ENCODE data around the gene UXT. TPM values are rescaled to one million over a fixed set of nuclear protein-coding genes. Genes with fewer than 3 reads are reported as not detected.

UXT gene
- total RNA-seq, 5 donors from 2014 or later (not counting 1 experiment from before 2014, with no cell fraction given): 155 to 186 (median 178) TPM

- ATAC-seq (replicated peaks in 1 of 4) (no peak), DNase-seq (no peak)
- no peaks in the 10 kb centered on the region for H3K9me3 ChIP-seq
- H3K27ac ChIP-seq (ENCODE audit: low read length): no peak overlapping the region
- no peaks in the 10 kb centered on the region for H3K27me3 ChIP-seq (replicated peaks in 1 of 2; ENCODE audit: control insufficient read depth in 2 of 2, extremely low read depth in 1 of 2, insufficient read depth in 2 of 2, low read length in 1 of 2)
- Mint-ChIP-seq H3K9me3 (no peaks in the 10 kb centered on the region), H3K36me3 (peaks cover 9% of the 10 kb centered on the region), H3K27ac (no peak overlapping the region), H3K4me1 (peaks cover 23 to 34% (median 23%) of the 10 kb centered on the region in 3 donors), H3K27me3 (no peaks in the 10 kb centered on the region), H3K4me3 (no peak overlapping the region)
- WGBS (ENCODE audit: insufficient coverage): 91% methylated on average over 10 of the region's 14 CpGs
- peaks cover 0 to 42% of the 10 kb centered on the region in 2 experiments for H3K4me1 ChIP-seq (ENCODE audit: control insufficient read depth in 1 of 2, extremely low read depth in 1 of 2, insufficient read depth in 2 of 2, low read length in 2 of 2)
- peaks cover 0 to 25% of the 10 kb centered on the region in 2 donors for H3K36me3 ChIP-seq (ENCODE audit: control insufficient read depth in 2 of 2, extremely low read depth in 1 of 2, insufficient read depth in 1 of 2, low read length in 1 of 2)
- no peak overlapping the region for H3K4me3 ChIP-seq (ENCODE audit: control insufficient read depth in 1 of 2, extremely low read depth in 1 of 2, low read length in 1 of 2)
- ChIA-PET POLR2A (no interaction called here), CTCF (no interaction called here)
These were observed 25.0 kb downstream of the UXT start for GRCh38 chrX:47633689-47634590.

DNA sequence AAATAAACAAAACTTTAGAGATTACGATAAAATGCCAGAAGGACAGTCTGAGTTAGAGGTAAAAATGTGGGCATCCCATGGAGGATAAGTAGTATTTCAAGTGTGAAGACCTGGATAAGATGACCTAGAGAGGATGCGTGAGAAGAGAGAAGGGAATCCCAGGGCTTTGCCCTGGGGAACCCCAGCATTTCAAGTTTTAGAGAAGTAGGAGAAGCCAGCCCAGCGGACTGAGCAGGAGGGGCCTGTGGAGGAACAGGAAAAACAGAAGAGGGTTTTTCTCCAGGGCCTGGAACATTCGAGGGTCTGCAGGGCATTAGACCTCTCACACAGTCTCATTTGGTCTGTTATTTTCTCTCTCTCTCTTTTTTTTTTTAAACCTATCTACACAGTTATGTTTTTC is 26.3 kb downstream of the UXT start:
- peaks cover 0 to 49% of the 10 kb centered on the region in 2 experiments for H3K4me1 ChIP-seq (ENCODE audit: control insufficient read depth in 1 of 2, extremely low read depth in 1 of 2, insufficient read depth in 2 of 2, low read length in 2 of 2)
- WGBS (ENCODE audit: insufficient coverage): no CpG with 5 or more reads among the region's 4 CpGs
- no peak for DNase-seq

GRCh38 chrX:47631676-47632075 is 27.3 kb downstream of the UXT start:
- Mint-ChIP-seq H3K27ac (no peak overlapping the region), H3K36me3 (no peaks in the 10 kb centered on the region), H3K27me3 (no peaks in the 10 kb centered on the region), H3K4me1 (peaks cover 18 to 27% (median 23%) of the 10 kb centered on the region in 3 donors), H3K9me3 (no peaks in the 10 kb centered on the region), H3K4me3 (no peak overlapping the region)
- DNase-seq (no peak), ATAC-seq (replicated peaks in 1 of 4) (no peak)
- ChIA-PET CTCF (interaction anchor here in 1 of 2 donors (0.7 kb wide), 1 partner anchor 133 kb away, joined by 7 read pairs; no protein-coding TSS in a partner anchor), POLR2A (no interaction called here)
- H3K27ac ChIP-seq (ENCODE audit: low read length): no peak overlapping the region
- no peaks in the 10 kb centered on the region for H3K27me3 ChIP-seq (replicated peaks in 1 of 2; ENCODE audit: control insufficient read depth in 2 of 2, extremely low read depth in 1 of 2, insufficient read depth in 2 of 2, low read length in 1 of 2)
- H3K4me3 ChIP-seq (ENCODE audit: control insufficient read depth in 1 of 2, extremely low read depth in 1 of 2, low read length in 1 of 2): no peak overlapping the region
- no CpG with 5 or more reads among the region's 5 CpGs for WGBS (ENCODE audit: insufficient coverage)
- peaks cover 0 to 8% of the 10 kb centered on the region in 2 donors for H3K36me3 ChIP-seq (ENCODE audit: control insufficient read depth in 2 of 2, extremely low read depth in 1 of 2, insufficient read depth in 1 of 2, low read length in 1 of 2)
- peaks cover 0 to 43% of the 10 kb centered on the region in 2 experiments for H3K4me1 ChIP-seq (ENCODE audit: control insufficient read depth in 1 of 2, extremely low read depth in 1 of 2, insufficient read depth in 2 of 2, low read length in 2 of 2)
- H3K9me3 ChIP-seq: no peaks in the 10 kb centered on the region

More for the DNA sequence above, 26.3 kb downstream of the UXT start:
- POLR2A ChIA-PET: no interaction called here
- no peaks in the 10 kb centered on the region for H3K9me3 ChIP-seq
- H3K27ac Mint-ChIP-seq: peak overlapping the region; percentile 50 to 76
- CTCF ChIA-PET: no interaction called here
- peaks cover 3% of the 10 kb centered on the region for H3K36me3 Mint-ChIP-seq
- H3K4me3 ChIP-seq (ENCODE audit: control insufficient read depth in 1 of 2, extremely low read depth in 1 of 2, low read length in 1 of 2): no peak overlapping the region
- H3K27me3 Mint-ChIP-seq: no peaks in the 10 kb centered on the region
- H3K27ac ChIP-seq (ENCODE audit: low read length): no peak overlapping the region
- H3K9me3 Mint-ChIP-seq: no peaks in the 10 kb centered on the region
- H3K27me3 ChIP-seq (replicated peaks in 1 of 2; ENCODE audit: control insufficient read depth in 2 of 2, extremely low read depth in 1 of 2, insufficient read depth in 2 of 2, low read length in 1 of 2): no peaks in the 10 kb centered on the region
- H3K4me1 Mint-ChIP-seq: peaks cover 22 to 33% (median 29%) of the 10 kb centered on the region in 3 donors
- no peak overlapping the region for H3K4me3 Mint-ChIP-seq
- ATAC-seq (replicated peaks in 1 of 4): no peak
- H3K36me3 ChIP-seq (ENCODE audit: control insufficient read depth in 2 of 2, extremely low read depth in 1 of 2, insufficient read depth in 1 of 2, low read length in 1 of 2): peaks cover 0 to 12% of the 10 kb centered on the region in 2 donors

- ATAC-seq (replicated peaks in 1 of 4) (peak; percentile 81 to 91 (median 86)), DNase-seq (peak in 3 of 35 experiments; percentile 4 to 31 (median 30))
- Mint-ChIP-seq H3K36me3 (no peaks in the 10 kb centered on the region), H3K27me3 (no peaks in the 10 kb centered on the region), H3K27ac (peak within 1 kb of the TSS; percentile 93 to 97), H3K9me3 (no peaks in the 10 kb centered on the region), H3K4me1 (peaks cover 16 to 30% (median 26%) of the 10 kb centered on the region in 3 donors), H3K4me3 (peak within 1 kb of the TSS; percentile 82 to 88 (median 83))
- Histone ChIP-seq H3K4me1 (ENCODE audit: control insufficient read depth in 1 of 2, extremely low read depth in 1 of 2, insufficient read depth in 2 of 2, low read length in 2 of 2) (peaks cover 0 to 37% of the 10 kb centered on the region in 2 experiments), H3K9me3 (no peaks in the 10 kb centered on the region), H3K4me3 (ENCODE audit: control insufficient read depth in 1 of 2, extremely low read depth in 1 of 2, low read length in 1 of 2) (peak within 1 kb of the TSS; percentile 34 to 48), H3K36me3 (ENCODE audit: control insufficient read depth in 2 of 2, extremely low read depth in 1 of 2, insufficient read depth in 1 of 2, low read length in 1 of 2) (peaks cover 0 to 2% of the 10 kb centered on the region in 2 donors), H3K27me3 (replicated peaks in 1 of 2; ENCODE audit: control insufficient read depth in 2 of 2, extremely low read depth in 1 of 2, insufficient read depth in 2 of 2, low read length in 1 of 2) (no peaks in the 10 kb centered on the region), H3K27ac (ENCODE audit: low read length) (peak within 1 kb of the TSS; percentile 38)
- POLR2A ChIA-PET: no interaction called here
- CTCF ChIA-PET: interaction anchor here in 1 of 2 donors (0.8 kb wide), 1 partner anchor 106 kb away, joined by 4 read pairs; no protein-coding TSS in a partner anchor
- no CpG with 5 or more reads among the region's 14 CpGs for WGBS (ENCODE audit: insufficient coverage)
These were observed 29.4 kb downstream of the UXT start, which contains the start of gene CFP for GRCh38 chrX:47629419-47630200. Gene CFP (minus strand): TSS chrX:47629930. CDS start chrX:47629844, 86 bp downstream.

DNA sequence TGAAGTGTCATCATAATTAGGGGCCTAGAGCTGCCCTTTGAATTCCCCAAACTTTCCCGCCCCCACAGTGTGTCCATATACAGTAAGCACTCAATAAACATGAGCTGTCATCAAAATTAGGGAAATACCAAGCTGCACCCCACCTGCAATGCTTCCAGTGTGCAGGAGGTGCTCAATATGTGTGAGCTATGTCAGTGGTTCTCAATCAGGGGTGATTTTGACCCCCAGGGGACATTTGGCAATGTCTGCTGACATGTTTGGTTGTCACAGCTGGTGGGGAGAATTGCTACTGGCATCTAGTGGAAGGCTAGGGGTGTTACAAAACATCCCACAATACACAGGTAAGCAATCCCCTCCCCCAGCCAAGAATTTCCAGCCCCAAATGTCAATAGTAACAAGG is 30.0 kb downstream of the UXT start:
- CTCF ChIA-PET: interaction anchor here in 1 of 2 donors (0.8 kb wide), 1 partner anchor 105 kb away, joined by 4 read pairs; no protein-coding TSS in a partner anchor
- Histone ChIP-seq H3K9me3 (no peaks in the 10 kb centered on the region), H3K4me1 (ENCODE audit: control insufficient read depth in 1 of 2, extremely low read depth in 1 of 2, insufficient read depth in 2 of 2, low read length in 2 of 2) (peaks cover 0 to 34% of the 10 kb centered on the region in 2 experiments), H3K27ac (ENCODE audit: low read length) (no peak overlapping the region), H3K4me3 (ENCODE audit: control insufficient read depth in 1 of 2, extremely low read depth in 1 of 2, low read length in 1 of 2) (peak overlapping the region in 1 of 2 donors; percentile 34), H3K36me3 (ENCODE audit: control insufficient read depth in 2 of 2, extremely low read depth in 1 of 2, insufficient read depth in 1 of 2, low read length in 1 of 2) (no peaks in the 10 kb centered on the region), H3K27me3 (replicated peaks in 1 of 2; ENCODE audit: control insufficient read depth in 2 of 2, extremely low read depth in 1 of 2, insufficient read depth in 2 of 2, low read length in 1 of 2) (no peaks in the 10 kb centered on the region)
- Mint-ChIP-seq H3K9me3 (no peaks in the 10 kb centered on the region), H3K4me1 (peaks cover 19 to 31% (median 29%) of the 10 kb centered on the region in 3 donors), H3K27me3 (no peaks in the 10 kb centered on the region), H3K36me3 (no peaks in the 10 kb centered on the region), H3K27ac (peak overlapping the region; percentile 90 to 97), H3K4me3 (peak overlapping the region; percentile 82 to 88 (median 83))
- peak; percentile 20 to 54 (median 37) for ATAC-seq (replicated peaks in 1 of 4)
- WGBS (ENCODE audit: insufficient coverage): no CpG with 5 or more reads among the region's 1 CpG
- POLR2A ChIA-PET: no interaction called here
- peak in 2 of 35 experiments; percentile 15 to 33 for DNase-seq

DNA sequence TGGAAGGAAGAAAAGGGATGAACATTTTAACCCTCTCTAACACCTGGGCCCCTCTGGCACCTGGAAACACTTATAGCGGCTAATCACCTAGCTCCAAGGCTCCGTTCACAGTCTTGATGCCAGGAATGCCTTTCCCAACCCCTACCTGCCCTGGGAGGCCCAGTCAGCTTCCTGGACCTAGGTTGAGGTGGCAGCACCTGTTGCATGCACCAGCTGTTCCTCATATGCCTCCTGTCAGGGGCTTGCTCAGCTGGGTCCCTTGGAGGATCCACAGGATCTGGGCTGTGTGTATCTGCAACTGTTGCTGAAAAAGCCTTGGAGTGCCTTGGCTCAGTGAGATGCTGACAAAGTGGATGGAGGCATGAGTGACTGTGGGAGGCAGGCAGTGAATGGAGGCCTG is 33.6 kb downstream of the UXT start:
- Mint-ChIP-seq H3K9me3 (no peaks in the 10 kb centered on the region), H3K27me3 (peaks cover 0 to 10% of the 10 kb centered on the region in 2 donors), H3K36me3 (no peaks in the 10 kb centered on the region), H3K4me1 (peaks cover 22 to 33% (median 28%) of the 10 kb centered on the region in 3 donors), H3K4me3 (peak overlapping the region in 1 of 3 donors; percentile 14), H3K27ac (peak overlapping the region in 1 of 2 donors; percentile 14)
- Histone ChIP-seq H3K27me3 (replicated peaks in 1 of 2; ENCODE audit: control insufficient read depth in 2 of 2, extremely low read depth in 1 of 2, insufficient read depth in 2 of 2, low read length in 1 of 2) (peaks cover 0 to 6% of the 10 kb centered on the region in 2 experiments), H3K4me3 (ENCODE audit: control insufficient read depth in 1 of 2, extremely low read depth in 1 of 2, low read length in 1 of 2) (no peak overlapping the region), H3K4me1 (ENCODE audit: control insufficient read depth in 1 of 2, extremely low read depth in 1 of 2, insufficient read depth in 2 of 2, low read length in 2 of 2) (peaks cover 3 to 32% of the 10 kb centered on the region in 2 experiments), H3K36me3 (ENCODE audit: control insufficient read depth in 2 of 2, extremely low read depth in 1 of 2, insufficient read depth in 1 of 2, low read length in 1 of 2) (no peaks in the 10 kb centered on the region), H3K27ac (ENCODE audit: low read length) (no peak overlapping the region), H3K9me3 (no peaks in the 10 kb centered on the region)
- POLR2A ChIA-PET: no interaction called here
- CTCF ChIA-PET: interaction anchor here in 1 of 2 donors (0.5 kb wide), 1 partner anchor 43 kb away, joined by 6 read pairs; no protein-coding TSS in a partner anchor
- DNase-seq (no peak), ATAC-seq (replicated peaks in 1 of 4) (no peak)
- no CpG with 5 or more reads among the region's 2 CpGs for WGBS (ENCODE audit: insufficient coverage)
